Mesenchymal stem cell (in vitro differentiated cells and primary cell): ENCODE results near the gene KLF13.

ENCODE experiments used
- DNase-seq: peaks from one replicate; pipeline ENCODE4 v3.0.0-alpha.2; 2013
- H2AFZ ChIP-seq: one replicate; pipeline ENCODE4 v1.6.1; 2013; ENCODE audit warnings: low read depth, mild to moderate bottlenecking, control low read depth, inconsistent platforms, low read length, moderate library complexity
- H2AK5ac ChIP-seq: 2 replicates; pipeline ENCODE4 v1.6.1; 2013; ENCODE audit warnings: low read length, moderate library complexity, mild to moderate bottlenecking, inconsistent platforms; ENCODE audit not compliant: severe bottlenecking
- H2BK120ac ChIP-seq: one replicate; pipeline ENCODE4 v1.6.1; 2013; ENCODE audit warnings: low read depth, mild to moderate bottlenecking, inconsistent platforms, low read length, moderate library complexity
- H2BK12ac ChIP-seq, 2 experiments: one replicate each; pipeline ENCODE4 v1.6.1; 2013; ENCODE audit warnings: inconsistent platforms in 2 of 2, low read length in 2 of 2, mild to moderate bottlenecking in 2 of 2, moderate library complexity in 2 of 2, control low read depth in 1 of 2
- H2BK15ac ChIP-seq: one replicate; pipeline ENCODE4 v1.6.1; 2013; ENCODE audit warnings: mild to moderate bottlenecking, low read depth, inconsistent platforms; ENCODE audit not compliant: poor library complexity, severe bottlenecking
- H2BK5ac ChIP-seq: 2 replicates; pipeline ENCODE4 v1.6.1; 2013; ENCODE audit warnings: low read depth, mild to moderate bottlenecking, low read length, control low read depth, inconsistent platforms; ENCODE audit not compliant: poor library complexity, severe bottlenecking
- H3K14ac ChIP-seq, 2 experiments: one replicate each; pipeline ENCODE4 v1.6.1; 2013; ENCODE audit warnings: inconsistent platforms in 2 of 2, low read length in 2 of 2, control low read depth in 1 of 2, mild to moderate bottlenecking in 1 of 2, moderate library complexity in 1 of 2
- H3K18ac ChIP-seq, 2 experiments: one replicate each; pipeline ENCODE4 v1.6.1; 2013; ENCODE audit warnings: inconsistent platforms in 2 of 2, low read length in 2 of 2, control low read depth in 1 of 2, low read depth in 1 of 2, mild to moderate bottlenecking in 1 of 2
- H3K23ac ChIP-seq, 2 experiments: one replicate each; pipeline ENCODE4 v1.6.1; 2013; ENCODE audit warnings: inconsistent platforms in 2 of 2, low read length in 2 of 2, mild to moderate bottlenecking in 2 of 2, moderate library complexity in 2 of 2, control low read depth in 1 of 2
- H3K27ac ChIP-seq: 2 replicates; pipeline ENCODE4 v1.5.1; 2013; ENCODE audit warnings: mild to moderate bottlenecking, moderate library complexity, low read length, control low read depth, inconsistent platforms; ENCODE audit not compliant: poor library complexity, severe bottlenecking
- H3K27me3 ChIP-seq, 2 experiments: 2 replicates each; pipeline versions ENCODE4 v1.6.1 to v1.7.0; 2013; ENCODE audit warnings: low read length in 2 of 2, mild to moderate bottlenecking in 2 of 2, moderate library complexity in 2 of 2, control low read depth in 1 of 2, inconsistent platforms in 1 of 2; ENCODE audit not compliant: control insufficient read depth in 1 of 2, insufficient read depth in 1 of 2
- H3K36me3 ChIP-seq, 2 experiments: 2 replicates each; pipeline versions ENCODE4 v1.6.1 to v1.7.0; 2013; ENCODE audit warnings: low read length in 2 of 2, control low read depth in 1 of 2, inconsistent platforms in 1 of 2, low read depth in 1 of 2, mild to moderate bottlenecking in 1 of 2; ENCODE audit not compliant: insufficient read depth in 2 of 2, control insufficient read depth in 1 of 2
- H3K4ac ChIP-seq, 2 experiments: one replicate each; pipeline ENCODE4 v1.6.1; 2013; ENCODE audit warnings: inconsistent platforms in 2 of 2, low read length in 2 of 2, mild to moderate bottlenecking in 2 of 2, moderate library complexity in 2 of 2, control low read depth in 1 of 2, low read depth in 1 of 2
- H3K4me1 ChIP-seq: 2 replicates; pipeline ENCODE4 v1.6.1; 2013; ENCODE audit warnings: low read depth, low read length, control low read depth; ENCODE audit not compliant: control insufficient read depth, insufficient read depth
- H3K4me2 ChIP-seq: 2 replicates; pipeline ENCODE4 v1.6.1; 2013; ENCODE audit warnings: low read length, mild to moderate bottlenecking, inconsistent platforms; ENCODE audit not compliant: poor library complexity, severe bottlenecking
- H3K4me3 ChIP-seq, 2 experiments: 2 replicates each; pipeline versions ENCODE4 v1.5.1 to v1.7.0; 2013; ENCODE audit warnings: low read length in 2 of 2, mild to moderate bottlenecking in 2 of 2, control low read depth in 1 of 2, low read depth in 1 of 2; ENCODE audit not compliant: insufficient read depth in 1 of 2
- H3K79me1 ChIP-seq: replicated peaks from 2 replicates; pipeline ENCODE4 v1.6.1; 2013; ENCODE audit warnings: mild to moderate bottlenecking, control low read depth, low read length, inconsistent platforms; ENCODE audit not compliant: poor library complexity, severe bottlenecking
- H3K9ac ChIP-seq: 2 replicates; pipeline ENCODE4 v1.7.0; 2013; ENCODE audit warnings: mild to moderate bottlenecking, low read length, moderate library complexity
- H3K9me3 ChIP-seq: 2 replicates; pipeline ENCODE4 v1.7.0; 2013; ENCODE audit warnings: mild to moderate bottlenecking, low read length; ENCODE audit not compliant: control insufficient read depth
- H4K8ac ChIP-seq: one replicate; pipeline ENCODE4 v1.6.1; 2013; ENCODE audit warnings: inconsistent platforms, mild to moderate bottlenecking, low read length, moderate library complexity
- H4K91ac ChIP-seq: one replicate; pipeline ENCODE4 v1.6.1; 2013; ENCODE audit warnings: mild to moderate bottlenecking, low read length, inconsistent platforms
- WGBS: methylation state at CpG from one replicate; pipeline ENCODE4 v1.1.7; 2013; ENCODE audit warnings: mixed read lengths; 5-methylcytosine and 5-hydroxymethylcytosine counted together

Gene KLF13

GRCh38 chr15:31345606-31346366, 19.2 kb downstream of the KLF13 start:
- no peak for DNase-seq
- H3K23ac ChIP-seq, result no peak overlapping the region
- no peak overlapping the region for H3K18ac ChIP-seq
- H3K4me1 ChIP-seq, result peaks cover 7% of the 10 kb centered on the region
- H3K79me1 ChIP-seq, result peaks cover 72% of the 10 kb centered on the region
- peak overlapping the region; percentile 22 for H4K91ac ChIP-seq
- no peak overlapping the region for H2BK15ac ChIP-seq
- H3K36me3 ChIP-seq, result peaks cover 7 to 35% of the 10 kb centered on the region in 2 experiments
- no peaks in the 10 kb centered on the region for H3K27me3 ChIP-seq
- no peak overlapping the region for H2BK5ac ChIP-seq
- H2AK5ac ChIP-seq, result no peak overlapping the region
- no peak overlapping the region for H2AFZ ChIP-seq
- no peaks in the 10 kb centered on the region for H3K9me3 ChIP-seq
- H3K9ac ChIP-seq, result peak overlapping the region; percentile 0
- no peak overlapping the region for H3K27ac ChIP-seq
- no peak overlapping the region for H4K8ac ChIP-seq
- H3K4me2 ChIP-seq, result no peak overlapping the region
- no peak overlapping the region for H3K4ac ChIP-seq
- H3K4me3 ChIP-seq, result no peak overlapping the region
- no peak overlapping the region for H2BK12ac ChIP-seq
- WGBS, result 97% methylated on average over 19 of the region's 19 CpGs
- no peak overlapping the region for H2BK120ac ChIP-seq
- H3K14ac ChIP-seq, result no peak overlapping the region

- WGBS, result 92% methylated on average over 14 of the region's 14 CpGs
- Histone ChIP-seq H3K36me3 (peaks cover 7 to 35% of the 10 kb centered on the region in 2 experiments), H2AK5ac (no peak overlapping the region), H2BK5ac (no peak overlapping the region), H3K4me2 (no peak overlapping the region), H3K4me1 (peaks cover 7% of the 10 kb centered on the region), H3K18ac (no peak overlapping the region), H3K27ac (no peak overlapping the region), H2BK120ac (no peak overlapping the region), H4K91ac (no peak overlapping the region), H2BK12ac (no peak overlapping the region), H3K79me1 (peaks cover 75% of the 10 kb centered on the region), H3K4me3 (no peak overlapping the region), H3K27me3 (no peaks in the 10 kb centered on the region), H3K4ac (no peak overlapping the region), H3K9ac (no peak overlapping the region), H3K14ac (no peak overlapping the region), H3K23ac (no peak overlapping the region), H3K9me3 (no peaks in the 10 kb centered on the region), H4K8ac (peak overlapping the region; percentile 3), H2BK15ac (no peak overlapping the region), H2AFZ (no peak overlapping the region)
- DNase-seq, result no peak
These were observed 19.9 kb downstream of the KLF13 start for GRCh38 chr15:31346367-31347066.

- H3K4me3 ChIP-seq, result no peak overlapping the region
- H3K79me1 ChIP-seq, result peaks cover 73% of the 10 kb centered on the region
- no peak overlapping the region for H3K4me2 ChIP-seq
- H2BK120ac ChIP-seq, result peak overlapping the region; percentile 9
- no peaks in the 10 kb centered on the region for H3K9me3 ChIP-seq
- peak overlapping the region in 1 of 2 experiments; percentile 2 for H3K18ac ChIP-seq
- no peak overlapping the region for H3K4ac ChIP-seq
- no peak for DNase-seq
- no peak overlapping the region for H3K9ac ChIP-seq
- peak overlapping the region; percentile 65 for H2BK15ac ChIP-seq
- no peak overlapping the region for H2AK5ac ChIP-seq
- no peaks in the 10 kb centered on the region for H3K27me3 ChIP-seq
- peak overlapping the region; percentile 3 for H4K8ac ChIP-seq
- no peak overlapping the region for H2AFZ ChIP-seq
- no peak overlapping the region for H3K27ac ChIP-seq
- peak overlapping the region in 1 of 2 experiments; percentile 1 for H3K23ac ChIP-seq
- peak overlapping the region; percentile 5 for H4K91ac ChIP-seq
- no peak overlapping the region for H2BK12ac ChIP-seq
- peaks cover 7 to 37% of the 10 kb centered on the region in 2 experiments for H3K36me3 ChIP-seq
- 94% methylated on average over 14 of the region's 14 CpGs for WGBS
- H2BK5ac ChIP-seq, result no peak overlapping the region
- peaks cover 10% of the 10 kb centered on the region for H3K4me1 ChIP-seq
- H3K14ac ChIP-seq, result no peak overlapping the region
These were observed 20.7 kb downstream of the KLF13 start for GRCh38 chr15:31347067-31347975.
